Measurements from ENCODE around the gene PRR5L.

The PRR5L gene

GRCh38 chr11:36350137-36350513, 54.0 kb downstream of the PRR5L start:
- TF ChIP-seq, protein P1, sequence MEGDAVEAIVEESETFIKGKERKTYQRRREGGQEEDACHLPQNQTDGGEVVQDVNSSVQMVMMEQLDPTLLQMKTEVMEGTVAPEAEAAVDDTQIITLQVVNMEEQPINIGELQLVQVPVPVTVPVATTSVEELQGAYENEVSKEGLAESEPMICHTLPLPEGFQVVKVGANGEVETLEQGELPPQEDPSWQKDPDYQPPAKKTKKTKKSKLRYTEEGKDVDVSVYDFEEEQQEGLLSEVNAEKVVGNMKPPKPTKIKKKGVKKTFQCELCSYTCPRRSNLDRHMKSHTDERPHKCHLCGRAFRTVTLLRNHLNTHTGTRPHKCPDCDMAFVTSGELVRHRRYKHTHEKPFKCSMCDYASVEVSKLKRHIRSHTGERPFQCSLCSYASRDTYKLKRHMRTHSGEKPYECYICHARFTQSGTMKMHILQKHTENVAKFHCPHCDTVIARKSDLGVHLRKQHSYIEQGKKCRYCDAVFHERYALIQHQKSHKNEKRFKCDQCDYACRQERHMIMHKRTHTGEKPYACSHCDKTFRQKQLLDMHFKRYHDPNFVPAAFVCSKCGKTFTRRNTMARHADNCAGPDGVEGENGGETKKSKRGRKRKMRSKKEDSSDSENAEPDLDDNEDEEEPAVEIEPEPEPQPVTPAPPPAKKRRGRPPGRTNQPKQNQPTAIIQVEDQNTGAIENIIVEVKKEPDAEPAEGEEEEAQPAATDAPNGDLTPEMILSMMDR (IDR thresholded peaks at IDR 0.05; ENCODE audit: low read depth, low read length, missing control alignments): no peak
- DNase-seq (ENCODE audit: extremely low read depth, low read depth): no peak
- no peak overlapping the region for H3K4me3 ChIP-seq (replicated peaks; ENCODE audit: low read depth, low read length)

DNA sequence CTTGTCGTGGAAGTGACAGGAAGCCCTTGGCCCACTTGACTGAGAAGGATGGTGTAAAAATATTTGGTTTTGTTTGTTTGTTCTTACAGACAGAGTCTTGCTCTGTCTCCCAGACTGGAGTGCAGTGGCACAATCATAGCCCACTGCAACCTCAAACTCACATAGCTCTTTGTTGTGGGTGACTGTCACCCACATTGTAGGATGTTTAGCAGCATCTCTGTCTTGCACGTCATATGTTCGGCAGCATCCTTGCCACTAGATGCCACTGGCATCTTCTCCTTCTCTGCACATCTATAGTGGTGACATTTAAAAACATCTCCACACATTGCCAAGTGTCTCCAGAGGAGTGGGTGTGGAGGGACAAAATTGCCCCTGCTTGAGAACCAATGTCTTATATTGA, 56.8 kb downstream of the PRR5L start:
- TF ChIP-seq, protein P1 (IDR thresholded peaks at IDR 0.05; ENCODE audit: low read depth, low read length, missing control alignments): no peak
- no peak for DNase-seq (ENCODE audit: extremely low read depth, low read depth)
- no peak overlapping the region for H3K4me3 ChIP-seq (replicated peaks; ENCODE audit: low read depth, low read length)

- H3K4me3 ChIP-seq (replicated peaks; ENCODE audit: low read depth, low read length): no peak overlapping the region
- TF ChIP-seq, protein P1 (IDR thresholded peaks at IDR 0.05; ENCODE audit: low read depth, low read length, missing control alignments): no peak
- DNase-seq (ENCODE audit: extremely low read depth, low read depth): no peak
Measured at GRCh38 chr11:36354221-36355003, 58.3 kb downstream of the PRR5L start.

- DNase-seq (ENCODE audit: extremely low read depth, low read depth): no peak
- TF ChIP-seq, protein P1 (IDR thresholded peaks at IDR 0.05; ENCODE audit: low read depth, low read length, missing control alignments): no peak
- H3K4me3 ChIP-seq (replicated peaks; ENCODE audit: low read depth, low read length): no peak overlapping the region
Measured at GRCh38 chr11:36356201-36356600, 60.1 kb downstream of the PRR5L start.

- H3K4me3 ChIP-seq (replicated peaks; ENCODE audit: low read depth, low read length): no peak overlapping the region
- TF ChIP-seq, protein P1 (IDR thresholded peaks at IDR 0.05; ENCODE audit: low read depth, low read length, missing control alignments): no peak
- DNase-seq (ENCODE audit: extremely low read depth, low read depth): no peak
Measured at GRCh38 chr11:36357831-36358230, 61.7 kb downstream of the PRR5L start.

DNA sequence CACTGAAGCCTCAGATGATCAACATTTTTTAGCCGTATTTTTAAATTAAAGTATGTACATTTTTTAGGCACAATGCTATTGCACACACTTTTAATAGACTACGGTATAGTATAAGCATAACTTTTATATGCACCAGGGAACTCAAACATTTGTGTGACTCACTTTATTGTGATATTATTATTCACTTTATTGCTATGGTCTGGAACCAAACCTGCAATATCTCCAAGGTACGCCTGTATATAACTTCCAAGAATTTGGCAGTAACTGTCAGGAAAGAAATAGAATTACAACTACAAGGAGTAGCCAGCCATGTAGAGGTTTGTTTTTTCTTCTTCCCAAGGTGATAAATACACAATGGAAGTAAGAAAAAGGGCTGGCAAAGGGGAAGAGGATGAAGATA, 62.3 kb downstream of the PRR5L start:
- no peak for DNase-seq (ENCODE audit: extremely low read depth, low read depth)
- TF ChIP-seq, protein P1 (IDR thresholded peaks at IDR 0.05; ENCODE audit: low read depth, low read length, missing control alignments): no peak
- no peak overlapping the region for H3K4me3 ChIP-seq (replicated peaks; ENCODE audit: low read depth, low read length)

DNA sequence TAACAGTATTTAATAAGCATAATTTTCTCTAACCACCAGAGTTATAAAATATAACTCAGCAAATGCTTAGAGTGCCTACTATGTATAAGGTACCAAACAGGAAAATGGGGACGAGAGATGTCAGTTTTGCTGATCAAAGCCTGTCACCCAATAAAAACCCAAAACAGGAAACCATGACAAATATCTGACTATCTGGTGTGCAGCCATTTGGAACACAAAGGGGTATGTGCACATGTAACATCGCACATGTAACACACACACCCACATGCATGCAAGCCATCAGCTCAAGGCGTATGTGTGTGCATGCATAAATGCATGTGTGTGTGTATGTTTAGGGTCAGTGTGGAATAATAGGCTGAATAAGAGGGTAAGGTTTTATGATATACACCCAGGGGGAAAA, 64.2 kb downstream of the PRR5L start:
- no peak for DNase-seq (ENCODE audit: extremely low read depth, low read depth)
- H3K4me3 ChIP-seq (replicated peaks; ENCODE audit: low read depth, low read length): no peak overlapping the region
- TF ChIP-seq, protein P1 (IDR thresholded peaks at IDR 0.05; ENCODE audit: low read depth, low read length, missing control alignments): no peak
